H9 (cell line): ENCODE data around the gene SH3RF3. TPM values are rescaled to one million over a fixed set of nuclear protein-coding genes. Genes with fewer than 3 reads are reported as not detected.

Experiments
- DNase-seq: peaks from one replicate; pipeline ENCODE4 v3.0.0-alpha.2; 2017
- H2AFZ ChIP-seq: one replicate; pipeline ENCODE4 v1.6.1; 2013; ENCODE audit warnings: mild to moderate bottlenecking, low read length, control low read depth, moderate library complexity
- H2AK5ac ChIP-seq: 2 replicates; pipeline ENCODE4 v1.6.1; 2013; ENCODE audit warnings: low read length, control low read depth, mixed read lengths; ENCODE audit not compliant: insufficient read length
- H2BK120ac ChIP-seq: one replicate; pipeline ENCODE4 v1.6.1; 2013; ENCODE audit warnings: low read depth, mild to moderate bottlenecking, low read length, control low read depth, inconsistent platforms; ENCODE audit not compliant: poor library complexity, severe bottlenecking
- H2BK12ac ChIP-seq: 2 replicates; pipeline ENCODE4 v1.6.1; 2013; ENCODE audit warnings: low read length, control low read depth, mixed read lengths, low read depth; ENCODE audit not compliant: insufficient read length
- H2BK15ac ChIP-seq: 2 replicates; pipeline ENCODE4 v1.6.1; 2013; ENCODE audit warnings: low read depth, low read length, control low read depth
- H2BK20ac ChIP-seq: one replicate; pipeline ENCODE4 v1.6.1; 2013; ENCODE audit warnings: low read depth, mild to moderate bottlenecking, low read length, control low read depth, inconsistent platforms; ENCODE audit not compliant: poor library complexity, severe bottlenecking
- H2BK5ac ChIP-seq: 2 replicates; pipeline ENCODE4 v1.6.1; 2013; ENCODE audit warnings: low read length, control low read depth, mixed read lengths; ENCODE audit not compliant: insufficient read length
- H3K14ac ChIP-seq: 2 replicates; pipeline ENCODE4 v1.6.1; 2013; ENCODE audit warnings: low read length, control low read depth; ENCODE audit not compliant: insufficient read depth
- H3K18ac ChIP-seq: 2 replicates; pipeline ENCODE4 v1.6.1; 2013; ENCODE audit warnings: low read depth, mild to moderate bottlenecking, mixed read lengths, low read length, control low read depth; ENCODE audit not compliant: insufficient read length
- H3K23ac ChIP-seq: 2 replicates; pipeline ENCODE4 v1.6.1; 2013; ENCODE audit warnings: low read length, control low read depth, mixed read lengths, low read depth; ENCODE audit not compliant: insufficient read length
- H3K23me2 ChIP-seq: 2 replicates; pipeline ENCODE4 v1.6.1; 2013; ENCODE audit warnings: low read depth, mild to moderate bottlenecking, mixed read lengths, low read length, control low read depth; ENCODE audit not compliant: insufficient read length, poor library complexity, severe bottlenecking
- H3K27ac ChIP-seq: 2 replicates; pipeline ENCODE4 v1.5.1; 2013; ENCODE audit warnings: low read length, control low read depth, mixed read lengths, low read depth; ENCODE audit not compliant: insufficient read length
- H3K27me3 ChIP-seq: 2 replicates; pipeline ENCODE4 v1.6.1; 2013; ENCODE audit warnings: low read length, control low read depth, inconsistent platforms; ENCODE audit not compliant: insufficient read depth
- H3K4ac ChIP-seq: 2 replicates; pipeline ENCODE4 v1.6.1; 2013; ENCODE audit warnings: low read depth, mild to moderate bottlenecking, control low read depth, inconsistent platforms, low read length, moderate library complexity
- H3K4me1 ChIP-seq: 2 replicates; pipeline ENCODE4 v1.6.1; 2013; ENCODE audit warnings: low read length, control low read depth, inconsistent platforms; ENCODE audit not compliant: insufficient read depth
- H3K4me2 ChIP-seq: 2 replicates; pipeline ENCODE4 v1.6.1; 2013; ENCODE audit warnings: low read length, control low read depth, mixed read lengths; ENCODE audit not compliant: insufficient read length, insufficient read depth
- H3K56ac ChIP-seq: 2 replicates; pipeline ENCODE4 v1.6.1; 2013; ENCODE audit warnings: low read depth, mild to moderate bottlenecking, mixed read lengths, low read length, control low read depth; ENCODE audit not compliant: insufficient read length
- H3K79me1 ChIP-seq: 2 replicates; pipeline ENCODE4 v1.6.1; 2013; ENCODE audit warnings: low read depth, mild to moderate bottlenecking, moderate library complexity, low read length, control low read depth, inconsistent platforms; ENCODE audit not compliant: insufficient read depth, poor library complexity, severe bottlenecking
- H3K79me2 ChIP-seq: 2 replicates; pipeline ENCODE4 v1.6.1; 2013; ENCODE audit warnings: low read length, control low read depth, inconsistent platforms; ENCODE audit not compliant: insufficient read depth
- H3K9ac ChIP-seq: 2 replicates; pipeline ENCODE4 v1.6.1; 2013; ENCODE audit warnings: low read length, control low read depth, mixed read lengths; ENCODE audit not compliant: insufficient read length; ENCODE audit errors: extremely low read depth
- H3K9me3 ChIP-seq: one replicate; pipeline ENCODE4 v1.6.1; 2013; ENCODE audit warnings: low read depth, low read length, inconsistent platforms; ENCODE audit not compliant: control insufficient read depth
- H3T11ph ChIP-seq: one replicate; pipeline ENCODE4 v1.6.1; 2013; ENCODE audit warnings: mild to moderate bottlenecking, low read length, control low read depth, inconsistent platforms
- H4K20me1 ChIP-seq: one replicate; pipeline ENCODE4 v1.6.1; 2013; ENCODE audit not compliant: control insufficient read depth, insufficient read length, insufficient read depth
- H4K5ac ChIP-seq: 2 replicates; pipeline ENCODE4 v1.6.1; 2013; ENCODE audit warnings: low read depth, mild to moderate bottlenecking, mixed read lengths, low read length, control low read depth; ENCODE audit not compliant: insufficient read length
- H4K8ac ChIP-seq: replicated peaks from 2 replicates; pipeline ENCODE4 v1.6.1; 2013; ENCODE audit warnings: low read length, control low read depth, mixed read lengths, low read depth; ENCODE audit not compliant: insufficient read length
- H4K91ac ChIP-seq: 2 replicates; pipeline ENCODE4 v1.6.1; 2013; ENCODE audit warnings: low read depth, mild to moderate bottlenecking, moderate library complexity, mixed read lengths, low read length, control low read depth; ENCODE audit not compliant: insufficient read length
- H3K27ac Mint-ChIP-seq, 3 experiments: 2 replicates in 2 of 3; 3 replicates in 1 of 3; pipeline ENCODE4 v1.8.0; 2020 to 2021; ENCODE audit warnings: mixed read lengths in 3 of 3, mild to moderate bottlenecking in 1 of 3, moderate library complexity in 1 of 3
- H3K27me3 Mint-ChIP-seq: 2 replicates; pipeline ENCODE4 v1.8.0; 2021; ENCODE audit warnings: low read depth, mild to moderate bottlenecking, moderate library complexity, mixed read lengths
- H3K36me3 Mint-ChIP-seq, 3 experiments: 2 replicates in 2 of 3; 3 replicates in 1 of 3; pipeline ENCODE4 v1.8.0; 2020 to 2021; ENCODE audit warnings: low read depth in 3 of 3, mixed read lengths in 3 of 3; ENCODE audit not compliant: insufficient read depth in 1 of 3
- H3K4me1 Mint-ChIP-seq, 2 experiments: 2 replicates each; pipeline ENCODE4 v1.8.0; 2020; ENCODE audit warnings: mixed read lengths in 2 of 2
- H3K4me3 Mint-ChIP-seq, 2 experiments: 2 replicates in 1 of 2; 3 replicates in 1 of 2; pipeline ENCODE4 v1.8.0; 2020 to 2021; ENCODE audit warnings: mild to moderate bottlenecking in 2 of 2, mixed read lengths in 2 of 2, moderate library complexity in 1 of 2
- H3K9me3 Mint-ChIP-seq, 2 experiments: 2 replicates in 1 of 2; 3 replicates in 1 of 2; pipeline ENCODE4 v1.8.0; 2020; ENCODE audit warnings: mild to moderate bottlenecking in 2 of 2, mixed read lengths in 2 of 2, moderate library complexity in 1 of 2
- WGBS: extraction: QIAGEN DNeasy Blood & Tissue Kit; methylation state at CpG from one replicate; pipeline ENCODE4 v1.1.7; 2013; ENCODE audit warnings: missing lambda C conversion rate, low lambda C conversion rate, mixed read lengths; ENCODE audit not compliant: insufficient read length; ENCODE audit errors: extremely low coverage; 5-methylcytosine and 5-hydroxymethylcytosine counted together
- total RNA-seq: library from RNA; stranded (reverse); gene quantifications from 2 replicates; pipeline ENCODE4 v1.2.1, GENCODE V29; 2021
- TF ChIP-seq, protein P1 (sequence below): fragments of 200-600 bp; sonication (generic); conservative IDR thresholded peaks from 3 replicates; pipeline ENCODE4 v1.8.0; 2021; ENCODE audit warnings: antibody characterized with exemption, mild to moderate bottlenecking

Gene SH3RF3
- total RNA-seq, 1 experiment from 2014 or later = 0.46 TPM

DNA sequence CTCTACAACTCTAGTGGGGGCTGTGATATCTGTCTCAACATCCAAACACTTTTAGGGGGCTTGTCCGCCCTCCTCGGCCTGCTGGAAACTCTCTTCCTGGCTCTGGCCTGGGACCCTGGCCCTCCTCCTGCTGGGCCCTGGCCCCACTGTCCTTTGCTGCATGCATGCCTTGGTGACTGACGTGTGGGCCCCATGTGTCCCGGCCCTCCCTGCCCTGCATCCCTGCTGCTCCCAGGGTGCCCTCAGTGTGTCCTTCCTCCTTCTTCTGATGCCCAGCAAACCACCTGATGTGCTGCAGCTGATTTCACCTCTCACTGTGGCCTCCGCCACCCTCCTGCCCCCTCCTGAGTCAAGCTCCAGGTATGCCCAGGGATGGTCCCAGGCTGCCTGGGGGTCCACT lies 383.1 kb downstream of the SH3RF3 start:
- H3K79me2 ChIP-seq = no peaks in the 10 kb centered on the region
- Mint-ChIP-seq H3K27ac (no peak overlapping the region; a peak in 1 of 7 replicates), H3K4me3 (no peak overlapping the region), H3K9me3 (no peaks in the 10 kb centered on the region), H3K4me1 (peaks cover 4% of the 10 kb centered on the region in 2 experiments; a peak in 2 of 4 replicates), H3K36me3 (no peaks in the 10 kb centered on the region; a peak in 1 of 7 replicates), H3K27me3 (no peaks in the 10 kb centered on the region; the same call in none of the 2 replicates)
- H3K9me3 ChIP-seq = no peaks in the 10 kb centered on the region
- no peak overlapping the region for H4K5ac ChIP-seq
- TF ChIP-seq, protein P1, sequence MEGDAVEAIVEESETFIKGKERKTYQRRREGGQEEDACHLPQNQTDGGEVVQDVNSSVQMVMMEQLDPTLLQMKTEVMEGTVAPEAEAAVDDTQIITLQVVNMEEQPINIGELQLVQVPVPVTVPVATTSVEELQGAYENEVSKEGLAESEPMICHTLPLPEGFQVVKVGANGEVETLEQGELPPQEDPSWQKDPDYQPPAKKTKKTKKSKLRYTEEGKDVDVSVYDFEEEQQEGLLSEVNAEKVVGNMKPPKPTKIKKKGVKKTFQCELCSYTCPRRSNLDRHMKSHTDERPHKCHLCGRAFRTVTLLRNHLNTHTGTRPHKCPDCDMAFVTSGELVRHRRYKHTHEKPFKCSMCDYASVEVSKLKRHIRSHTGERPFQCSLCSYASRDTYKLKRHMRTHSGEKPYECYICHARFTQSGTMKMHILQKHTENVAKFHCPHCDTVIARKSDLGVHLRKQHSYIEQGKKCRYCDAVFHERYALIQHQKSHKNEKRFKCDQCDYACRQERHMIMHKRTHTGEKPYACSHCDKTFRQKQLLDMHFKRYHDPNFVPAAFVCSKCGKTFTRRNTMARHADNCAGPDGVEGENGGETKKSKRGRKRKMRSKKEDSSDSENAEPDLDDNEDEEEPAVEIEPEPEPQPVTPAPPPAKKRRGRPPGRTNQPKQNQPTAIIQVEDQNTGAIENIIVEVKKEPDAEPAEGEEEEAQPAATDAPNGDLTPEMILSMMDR = no peak
- H2AK5ac ChIP-seq = no peak overlapping the region
- H3K56ac ChIP-seq = no peak overlapping the region
- H3K23ac ChIP-seq = no peak overlapping the region
- H3K4me2 ChIP-seq = no peak overlapping the region
- H3K27ac ChIP-seq = no peak overlapping the region
- no peaks in the 10 kb centered on the region for H3K23me2 ChIP-seq
- H3K27me3 ChIP-seq = no peaks in the 10 kb centered on the region
- H2BK12ac ChIP-seq = no peak overlapping the region
- WGBS = no CpG with 5 or more reads among the region's 5 CpGs
- no peak overlapping the region for H2BK120ac ChIP-seq
- no peak overlapping the region for H4K91ac ChIP-seq
- H2BK20ac ChIP-seq = no peak overlapping the region
- no peak overlapping the region for H3K14ac ChIP-seq
- H3K9ac ChIP-seq = no peak overlapping the region
- no peak for DNase-seq
- no peak overlapping the region for H3T11ph ChIP-seq
- H3K4ac ChIP-seq = no peak overlapping the region
- H3K4me1 ChIP-seq = no peaks in the 10 kb centered on the region
- H4K8ac ChIP-seq = no peak overlapping the region
- H2BK15ac ChIP-seq = no peak overlapping the region
- no peak overlapping the region for H2BK5ac ChIP-seq
- H4K20me1 ChIP-seq = no peaks in the 10 kb centered on the region
- no peak overlapping the region for H3K18ac ChIP-seq
- H2AFZ ChIP-seq = no peak overlapping the region
- H3K79me1 ChIP-seq = no peaks in the 10 kb centered on the region
